HG03064 (cell line): Measurements from ENCODE around the gene PNMA6E.
"Not testable (repeated sequence)": the region's sequence is repeated elsewhere in the genome, so short reads cannot be mapped to it uniquely, and the experiment has no call there.

Source experiments
- ATAC-seq: cut with Tn5 transposase; IDR thresholded peaks from one replicate; pipeline ENCODE4 v1.9.1; 2021; ENCODE audit warnings: low read depth; ENCODE audit not compliant: unreplicated experiment

PNMA6E gene

GRCh38 chrX:153387987-153388721 lies 13.0 kb downstream of the PNMA6E start:
- ATAC-seq, result no peak

GRCh38 chrX:153387345-153387744 lies 13.8 kb downstream of the PNMA6E start:
- ATAC-seq, result no peak

- no peak for ATAC-seq
Observed at GRCh38 chrX:153386097-153386496, 15.1 kb downstream of the PNMA6E start.

- not testable (repeated sequence) for ATAC-seq
Observed at GRCh38 chrX:153384973-153385372, 16.2 kb downstream of the PNMA6E start.

GRCh38 chrX:153384390-153384789 lies 16.8 kb downstream of the PNMA6E start:
- no peak for ATAC-seq

- no peak for ATAC-seq
Observed at GRCh38 chrX:153382563-153383482, 18.3 kb downstream of the PNMA6E start.

GRCh38 chrX:153381684-153382532 lies 19.2 kb downstream of the PNMA6E start:
- no peak for ATAC-seq

- ATAC-seq, result no peak
Observed at GRCh38 chrX:153380691-153381090, 20.5 kb downstream of the PNMA6E start.

- ATAC-seq, result no peak
Observed at GRCh38 chrX:153379971-153380581, 21.1 kb downstream of the PNMA6E start.

- ATAC-seq, result no peak
Observed at GRCh38 chrX:153379508-153379907, 21.6 kb downstream of the PNMA6E start.

GRCh38 chrX:153378607-153379006 lies 22.5 kb downstream of the PNMA6E start:
- ATAC-seq, result no peak

GRCh38 chrX:153377727-153378126 lies 23.4 kb downstream of the PNMA6E start:
- no peak for ATAC-seq

- ATAC-seq, result no peak
Observed at GRCh38 chrX:153375571-153375970, 25.6 kb downstream of the PNMA6E start.

- ATAC-seq, result no peak
Observed at GRCh38 chrX:153374426-153374825, 26.7 kb downstream of the PNMA6E start.

GRCh38 chrX:153372949-153373348 lies 28.2 kb downstream of the PNMA6E start:
- ATAC-seq, result no peak

- ATAC-seq, result no peak
Observed at GRCh38 chrX:153371256-153371655, 29.9 kb downstream of the PNMA6E start.

GRCh38 chrX:153370293-153371055 lies 30.7 kb downstream of the PNMA6E start:
- ATAC-seq, result no peak

- no peak for ATAC-seq
Observed at GRCh38 chrX:153366878-153367538, 34.1 kb downstream of the PNMA6E start.

GRCh38 chrX:153366119-153366518 lies 35.0 kb downstream of the PNMA6E start:
- ATAC-seq, result no peak
